Upper lobe of left lung (tissue), 4 donors: ENCODE results near the gene TPST1.

Source experiments
- CTCF ChIP-seq, 6 experiments: fragments of 450-650 bp in 4 of 6; fragments of 200-600 bp in 2 of 6; sonication (generic) in 2 of 6; IDR thresholded peaks; one replicate each; pipeline ENCODE4 v1.5.1; 2016 to 2019; ENCODE audit warnings: antibody characterized with exemption in 6 of 6
- POLR2A ChIP-seq, 4 donors: fragments of 450-650 bp; IDR thresholded peaks; one replicate each; pipeline ENCODE4 v1.5.1; 2016 to 2017; ENCODE audit warnings: antibody characterized with exemption in 4 of 4, mild to moderate bottlenecking in 2 of 4

GRCh38 chr7:66182920-66183319 lies 22.2 kb upstream of the TPST1 start:
- TF ChIP-seq POLR2A (IDR thresholded peaks at IDR 0.05) (no peak), CTCF (IDR thresholded peaks at IDR 0.05) (no peak)
